Right renal pelvis (tissue), 4 donors: Measurements from ENCODE around the gene COA5. TPM values are rescaled to one million over a fixed set of nuclear protein-coding genes. Genes with fewer than 3 reads are reported as not detected.
"Not testable (repeated sequence)": the region's sequence is repeated elsewhere in the genome, so short reads cannot be mapped to it uniquely, and the experiment has no call there.

Experiments used
- DNase-seq, 4 donors: peaks; one replicate each; pipeline ENCODE4 v3.0.0-alpha.2; 2013; ENCODE audit warnings: low read depth in 4 of 4, low spot score in 3 of 4, missing footprints in 1 of 4
- polyA plus RNA-seq, 4 donors: library from polyadenylated mRNA; unstranded; fragments of 120-200 nt; gene quantifications; one replicate each; pipeline ENCODE4 v1.2.1, GENCODE V29; 2013; ENCODE audit not compliant: insufficient read length in 4 of 4

Gene COA5
- polyA plus RNA-seq, 4 donors: 72.9 to 88.0 (median 82.5) TPM

DNA sequence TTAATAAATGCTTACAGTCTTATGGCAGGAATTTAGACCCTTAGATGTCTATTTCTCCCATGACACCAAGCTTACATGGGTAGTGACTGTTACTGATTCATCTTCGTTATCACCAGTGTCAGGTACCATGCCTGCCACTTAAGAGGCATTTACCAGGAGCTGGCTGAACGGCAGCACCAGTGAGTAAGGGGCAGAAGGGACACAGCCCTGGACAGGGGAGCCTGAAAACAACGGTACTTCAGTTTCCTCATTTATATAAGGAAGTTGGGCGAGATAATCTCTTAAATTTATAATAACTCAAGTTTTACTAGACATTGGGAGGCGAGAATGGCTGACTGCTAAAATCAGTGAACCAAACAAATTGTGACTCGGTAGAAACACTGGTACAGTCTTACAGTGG lies 1.2 kb downstream of the COA5 start:
- no peak for DNase-seq

DNA sequence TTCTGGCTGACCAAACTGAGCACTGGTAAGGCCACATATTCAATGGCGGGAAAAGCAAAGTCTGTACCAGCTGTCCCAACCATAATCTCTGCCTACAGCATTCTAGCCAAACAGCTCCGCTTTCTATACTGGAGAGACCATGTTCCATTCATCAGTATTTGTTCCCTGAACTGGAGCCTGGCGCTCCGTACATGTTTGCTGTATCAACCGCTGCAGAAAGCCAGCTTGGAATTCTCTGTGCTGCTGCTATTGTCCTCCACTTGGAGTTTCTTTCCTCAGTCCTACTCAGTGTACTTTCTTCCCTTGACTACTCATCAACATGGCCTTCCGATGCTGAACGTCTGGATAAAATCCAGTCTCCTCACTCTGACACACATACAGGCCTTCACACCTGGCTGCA lies 1.9 kb downstream of the COA5 start:
- DNase-seq: no peak

DNA sequence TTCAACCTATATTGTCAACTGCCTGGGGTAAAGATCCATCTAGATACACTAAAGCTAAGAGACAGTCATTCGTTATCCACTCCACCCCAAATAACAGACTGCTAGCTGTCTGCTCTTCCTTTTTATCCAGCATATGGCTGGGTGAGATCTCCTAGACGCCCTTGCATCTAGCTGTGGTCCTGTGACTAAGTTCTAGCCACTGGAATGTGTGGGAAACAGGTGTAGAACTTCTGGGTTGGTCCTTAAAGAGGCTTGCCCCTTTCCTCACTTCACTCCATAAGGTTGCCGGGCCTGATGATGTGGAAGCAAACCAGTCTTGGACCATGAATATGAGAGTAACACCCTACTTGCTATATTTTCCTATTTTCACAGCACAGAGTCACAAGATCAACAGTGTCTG lies 3.2 kb downstream of the COA5 start:
- no peak for DNase-seq

DNA sequence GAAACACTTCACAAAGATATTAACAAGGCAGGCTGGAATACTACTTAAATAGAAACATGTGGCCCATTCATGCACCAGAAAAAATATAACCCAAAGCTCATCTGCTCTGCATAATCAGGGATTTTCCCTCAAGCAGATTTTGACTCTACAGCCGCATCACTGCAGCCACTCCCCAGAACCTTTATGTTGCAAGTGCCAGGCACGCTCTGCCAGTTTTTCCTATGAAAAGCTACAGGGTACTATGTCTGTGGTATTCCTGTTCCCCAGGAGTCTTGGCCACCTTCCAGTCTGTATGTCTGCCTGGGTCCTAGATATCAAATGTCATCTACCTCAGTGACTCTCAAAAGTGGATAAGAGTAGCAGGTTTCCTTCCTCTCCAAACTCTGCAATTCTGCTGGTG lies 3.8 kb downstream of the COA5 start:
- DNase-seq: no peak

DNA sequence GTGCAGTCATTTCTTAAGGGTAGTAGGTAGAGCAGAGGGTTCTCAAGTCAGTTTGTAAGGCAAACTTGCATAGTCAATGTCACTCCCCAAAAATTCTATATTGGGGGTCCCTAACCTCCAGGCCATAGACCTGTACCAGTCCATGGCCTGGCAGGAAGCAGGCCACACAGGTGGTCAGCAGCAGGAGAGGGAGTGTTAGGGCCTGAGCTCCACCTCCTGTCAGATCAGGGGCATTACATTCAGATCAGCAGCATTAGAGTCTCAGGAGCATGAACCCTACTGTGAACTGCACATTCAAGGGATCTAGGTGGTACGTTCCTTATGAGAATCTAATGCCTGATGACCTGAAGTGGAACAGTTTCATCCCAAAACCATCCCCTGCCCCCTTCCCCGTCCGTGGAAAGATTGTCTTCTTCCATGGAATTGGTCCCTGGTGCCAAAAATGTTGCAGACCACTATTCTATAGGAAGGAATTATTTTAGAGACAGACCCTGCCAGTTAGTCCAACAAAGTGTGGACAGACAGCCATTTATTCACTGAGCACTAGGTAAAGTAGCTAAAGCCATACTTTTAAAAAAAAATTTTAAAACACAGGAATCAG lies 6.7 kb downstream of the COA5 start:
- DNase-seq: no peak

DNA sequence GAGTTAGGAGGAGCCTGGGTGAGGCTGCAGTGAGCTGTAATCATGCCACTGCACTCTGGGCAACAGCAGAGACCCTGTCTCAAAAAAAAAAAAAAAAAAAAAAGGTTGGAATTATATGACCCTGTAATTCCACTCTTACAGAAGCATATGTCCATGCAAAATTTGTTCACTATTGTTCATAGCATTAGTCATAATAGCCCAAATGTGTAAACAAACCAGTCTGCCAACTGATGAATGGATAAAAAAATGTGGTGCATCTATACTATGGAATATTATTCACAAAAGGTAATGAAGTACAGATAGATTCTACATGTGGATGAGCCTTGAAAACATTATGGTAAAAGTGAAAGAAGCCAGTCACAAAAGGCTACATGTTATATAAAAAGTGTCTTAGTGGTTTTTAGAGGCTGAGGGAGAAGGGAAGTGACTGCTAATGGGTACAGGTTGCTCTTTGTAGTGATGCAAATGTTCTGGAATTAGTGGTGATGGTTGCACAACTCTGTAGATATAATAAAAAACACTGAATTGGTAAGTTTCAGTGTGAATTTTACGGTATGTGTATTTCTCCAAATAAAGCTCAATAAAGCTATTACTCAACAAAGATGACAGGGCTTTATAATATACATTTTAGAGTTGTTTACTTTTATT lies 9.4 kb downstream of the COA5 start:
- DNase-seq: no peak

DNA sequence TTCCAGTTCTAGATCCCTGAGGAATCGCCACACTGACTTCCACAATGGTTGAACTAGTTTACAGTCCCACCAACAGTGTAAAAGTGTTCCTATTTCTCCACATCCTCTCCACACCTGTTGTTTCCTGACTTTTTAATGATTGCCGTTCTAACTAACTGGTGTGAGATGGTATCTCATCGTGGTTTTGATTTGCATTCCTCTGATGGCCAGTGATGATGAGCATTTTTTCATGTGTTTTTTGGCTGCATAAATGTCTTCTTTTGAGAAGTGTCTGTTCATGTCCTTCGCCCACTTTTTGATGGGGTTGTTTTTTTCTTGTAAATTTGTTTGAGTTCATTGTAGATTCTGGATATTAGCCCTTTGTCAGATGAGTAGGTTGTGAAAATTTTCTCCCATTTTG lies 13.6 kb downstream of the COA5 start:
- not testable (repeated sequence) for DNase-seq

DNA sequence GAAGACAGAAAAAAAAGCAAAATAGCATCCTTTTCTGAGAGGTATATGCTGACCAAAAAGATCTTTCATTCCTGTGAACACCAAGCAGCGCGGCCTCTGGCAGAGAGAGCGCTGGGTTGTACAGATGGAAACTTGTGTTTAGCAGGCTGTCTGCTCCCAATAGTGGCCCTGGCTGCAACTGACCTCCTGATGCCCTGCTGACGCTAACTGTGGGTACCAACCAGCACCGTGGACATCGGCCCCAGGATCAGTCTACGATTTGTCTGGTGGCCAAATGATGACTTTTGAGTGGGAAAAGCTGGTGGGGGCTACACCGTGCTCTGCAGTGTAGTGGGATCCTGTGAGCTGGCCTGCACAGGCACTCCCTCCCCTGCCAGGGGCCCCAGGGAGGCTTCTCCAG lies 15.7 kb downstream of the COA5 start:
- no peak for DNase-seq

DNA sequence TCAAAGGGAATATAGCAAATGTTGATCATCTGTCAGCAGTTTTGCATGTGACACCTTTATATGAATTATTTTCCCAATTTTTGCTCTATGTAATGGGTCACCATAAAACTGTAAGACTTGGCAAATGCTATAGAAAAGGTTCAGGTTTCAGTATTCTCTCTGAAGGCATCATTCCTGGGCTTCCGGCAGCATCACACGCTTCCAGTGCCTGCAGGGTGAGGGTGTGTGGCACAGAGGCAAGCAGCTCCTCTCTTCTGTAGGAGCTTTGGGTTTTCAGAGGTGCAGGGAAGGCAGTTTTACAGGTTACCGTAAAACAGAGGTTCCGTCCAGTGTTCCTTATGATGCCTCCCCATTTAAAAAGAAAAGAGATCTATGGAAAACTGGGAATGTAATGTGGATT lies 18.8 kb downstream of the COA5 start:
- no peak for DNase-seq

DNA sequence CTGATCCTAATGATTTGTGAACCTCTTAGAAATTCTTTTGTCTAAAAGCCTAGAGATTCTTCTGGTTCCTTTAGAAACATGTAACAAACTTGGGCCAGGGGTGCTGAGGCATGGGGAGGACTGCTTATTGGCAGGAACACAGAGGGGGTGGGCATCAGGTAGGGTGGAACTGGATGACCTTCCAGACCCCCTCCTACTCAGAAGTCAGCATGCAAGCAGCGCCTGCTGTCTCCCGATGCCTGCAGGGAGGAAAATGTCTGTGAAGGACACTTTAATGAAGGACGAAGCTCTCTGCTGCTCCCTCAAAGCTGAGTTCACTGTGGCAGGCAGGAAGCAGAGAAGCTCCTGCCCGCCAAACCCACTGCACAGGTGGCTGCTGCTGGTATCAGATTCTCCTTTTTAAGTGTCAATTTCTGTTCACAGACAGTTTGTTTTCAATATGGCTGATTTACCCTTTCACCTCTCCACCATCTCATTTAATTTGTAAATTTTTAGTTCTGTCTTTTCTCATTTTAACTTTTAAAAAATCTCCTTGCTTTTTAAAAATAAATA lies 19.4 kb downstream of the COA5 start:
- no peak for DNase-seq

DNA sequence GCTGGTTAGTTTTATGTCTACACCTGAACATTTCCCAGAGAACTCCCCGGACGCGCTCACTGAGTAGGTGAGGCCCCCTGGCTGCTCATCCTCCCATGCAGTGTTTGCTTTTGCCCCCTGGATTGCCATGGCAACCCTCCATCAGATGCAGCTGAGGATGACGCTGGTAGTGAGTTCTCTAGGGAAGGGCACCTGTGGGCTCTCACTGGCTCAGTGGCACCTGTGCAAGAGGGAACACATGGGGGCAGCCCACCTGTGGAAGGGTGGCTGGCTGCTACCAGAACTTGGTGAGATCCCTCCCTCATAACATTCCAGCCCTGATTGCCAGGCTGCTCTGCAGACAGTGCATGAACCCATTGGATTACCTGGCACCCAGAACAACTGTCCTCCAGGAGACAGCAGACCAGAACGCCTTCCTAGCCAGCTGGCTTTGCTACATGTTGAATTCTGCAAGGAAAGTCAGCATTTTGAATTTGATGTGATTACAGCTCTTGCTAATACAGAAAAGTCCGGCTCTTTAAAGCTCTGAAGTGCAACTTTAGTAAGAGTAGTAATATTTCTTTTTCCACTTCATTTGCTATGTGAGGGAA lies 21.7 kb downstream of the COA5 start:
- no peak for DNase-seq

DNA sequence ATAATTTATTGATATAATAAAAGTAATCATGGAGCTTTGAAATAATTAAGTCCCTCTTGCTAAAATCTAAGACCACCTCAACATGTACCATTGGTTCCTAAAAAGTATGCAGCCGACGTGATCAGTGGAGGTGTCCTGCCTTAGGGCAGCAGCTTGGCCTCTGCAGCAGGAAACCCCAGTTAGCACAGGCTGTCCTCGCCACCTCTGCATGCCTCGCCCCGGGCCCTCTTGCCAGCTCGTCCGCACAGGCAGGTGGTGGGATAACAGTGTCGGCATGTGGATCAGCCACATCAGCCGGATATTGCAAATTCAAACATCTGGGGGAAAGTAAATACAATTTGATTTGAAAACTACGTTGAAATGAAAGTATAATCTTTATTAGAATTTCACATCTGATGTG lies 22.9 kb downstream of the COA5 start:
- no peak for DNase-seq

DNA sequence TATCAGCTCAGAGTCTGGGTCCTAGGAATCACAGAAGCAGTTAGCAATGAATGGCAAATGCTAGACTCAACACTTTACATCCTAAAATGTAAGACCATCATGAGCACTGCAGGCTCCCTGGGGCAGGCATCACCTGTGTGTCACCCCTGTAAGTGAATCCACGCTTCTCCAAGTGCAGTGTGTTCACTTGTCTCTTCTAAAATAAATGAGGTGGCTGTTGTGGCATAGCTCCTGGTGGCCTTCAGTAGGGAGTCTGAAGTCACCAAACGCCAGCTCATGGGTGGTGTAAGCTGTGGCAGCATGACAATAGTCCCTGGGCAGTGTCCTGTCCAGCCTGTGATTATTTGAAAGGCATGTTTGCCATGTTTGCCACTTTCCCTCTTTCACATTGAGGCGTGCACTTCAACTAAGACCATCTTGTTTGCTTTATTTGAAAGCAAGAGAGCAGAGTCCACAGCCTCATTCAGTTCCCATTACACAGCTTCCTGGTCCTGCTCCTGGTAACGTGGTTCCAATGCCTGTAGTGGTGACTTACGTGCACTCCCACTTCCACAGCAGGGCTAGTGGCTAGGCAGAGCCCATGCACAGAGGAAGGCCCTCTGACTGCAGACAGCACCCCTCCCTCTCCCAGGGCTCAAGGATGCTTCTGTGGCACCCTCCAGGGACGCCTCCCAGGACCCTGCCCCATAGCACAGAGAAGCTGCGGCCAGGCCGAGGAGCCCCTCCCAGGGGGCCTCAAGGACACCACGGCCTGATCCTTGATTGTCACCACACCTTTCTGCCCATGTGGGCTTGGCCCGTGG lies 24.3 kb downstream of the COA5 start:
- no peak for DNase-seq

DNA sequence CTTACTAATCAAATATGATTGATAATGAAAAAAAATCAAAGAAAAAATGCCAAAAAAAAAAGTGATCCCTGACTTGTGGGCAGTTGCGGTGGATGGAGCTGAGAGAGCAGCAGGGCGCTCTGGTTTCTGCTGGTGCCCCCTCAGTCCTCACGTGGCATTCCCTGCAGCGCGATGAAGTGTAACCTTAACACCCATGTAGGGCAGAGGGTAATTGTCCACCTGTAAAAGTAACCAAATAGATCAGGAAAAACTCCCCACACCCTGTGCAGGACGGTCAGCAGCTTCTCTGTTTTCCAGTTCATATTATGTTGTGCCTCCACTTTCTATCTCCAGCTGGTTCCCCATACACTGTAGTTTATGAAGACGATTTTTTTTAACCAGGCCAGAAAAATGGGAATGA lies 25.0 kb downstream of the COA5 start:
- no peak for DNase-seq

DNA sequence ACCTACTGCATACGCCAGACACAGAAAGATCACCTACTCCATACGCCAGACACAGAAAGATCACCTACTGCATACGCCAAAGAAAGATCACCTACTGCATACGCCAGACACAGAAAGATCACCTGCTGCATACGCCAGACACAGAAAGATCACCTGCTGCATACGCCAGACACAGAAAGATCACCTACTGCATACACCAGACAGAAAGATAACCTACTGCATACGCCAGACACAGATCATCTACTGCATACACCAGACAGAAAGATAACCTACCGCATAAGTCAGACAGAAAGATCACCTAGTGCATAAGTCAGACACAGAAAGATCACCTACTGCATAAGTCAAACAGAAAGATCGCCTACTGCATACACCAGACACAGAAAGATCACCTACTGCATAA lies 25.8 kb downstream of the COA5 start:
- DNase-seq: no peak

DNA sequence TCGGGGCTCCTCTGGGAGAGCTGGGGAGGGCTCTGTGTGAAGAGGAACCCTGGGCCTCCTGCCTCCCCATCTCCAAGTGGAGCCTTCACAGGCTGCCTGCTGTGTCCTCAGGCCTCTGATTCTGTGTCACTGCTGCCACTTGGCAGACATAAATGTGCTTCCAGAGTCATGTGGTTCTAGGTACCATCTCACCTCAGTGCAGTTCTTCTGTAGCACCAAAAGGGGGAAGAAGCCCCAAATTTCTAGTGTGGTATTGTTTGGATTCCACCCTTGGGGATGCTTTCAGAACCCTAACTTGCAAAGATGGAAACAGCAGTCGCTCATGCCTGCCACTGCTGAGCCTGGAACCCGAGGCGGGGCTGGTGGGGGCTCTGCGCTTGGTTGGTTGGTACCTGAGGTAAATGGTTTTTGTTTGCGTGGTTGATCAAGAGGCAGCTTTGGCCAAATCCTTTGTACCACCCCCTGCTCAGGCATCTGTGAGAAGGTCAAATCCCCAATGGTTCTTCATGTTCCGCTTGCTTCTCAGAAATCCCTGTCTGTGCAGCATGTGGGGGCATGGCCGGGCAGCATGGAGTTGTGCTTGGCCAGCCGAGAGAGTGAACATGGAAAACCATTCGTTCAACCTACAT lies 27.5 kb downstream of the COA5 start:
- no peak for DNase-seq

DNA sequence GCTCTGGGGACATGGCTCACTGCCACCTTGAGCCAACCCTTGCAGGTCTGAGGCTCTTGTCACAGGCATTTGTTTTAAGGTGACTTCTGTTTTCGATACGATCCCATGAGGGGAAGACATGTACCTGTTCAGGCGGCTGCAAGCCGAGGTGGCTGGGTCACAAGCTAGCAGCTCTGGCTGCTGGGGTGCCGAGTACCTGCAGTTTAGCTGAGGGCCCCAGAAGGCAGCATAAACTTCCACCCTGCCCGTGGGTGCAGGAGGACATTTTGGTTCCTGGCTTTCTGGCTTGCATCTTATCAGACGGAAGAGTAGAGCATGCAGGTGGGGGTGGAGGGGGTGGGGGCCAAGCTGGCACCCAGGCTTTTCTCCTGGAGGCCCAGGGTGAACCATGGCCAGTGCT lies 28.4 kb downstream of the COA5 start:
- no peak for DNase-seq

DNA sequence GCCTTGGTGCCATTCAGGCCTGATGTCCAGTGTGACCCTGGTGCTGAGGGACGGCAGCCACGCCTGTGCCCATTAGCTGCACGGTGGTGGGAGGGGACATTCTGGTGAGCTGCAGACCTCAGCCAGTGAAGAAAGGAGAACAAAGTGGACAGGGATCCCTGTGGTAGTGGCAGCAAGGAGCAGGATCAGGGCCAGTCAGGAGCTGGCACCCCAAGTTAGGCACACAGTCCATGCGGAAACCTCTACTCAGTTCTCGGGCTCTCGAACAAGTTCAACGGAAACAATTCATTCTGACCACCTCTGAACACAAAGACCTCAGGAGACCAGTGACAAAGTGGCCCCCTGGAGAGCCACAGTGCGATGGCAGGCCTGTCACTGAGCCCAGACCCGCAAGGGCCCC lies 30.1 kb downstream of the COA5 start:
- DNase-seq: no peak

DNA sequence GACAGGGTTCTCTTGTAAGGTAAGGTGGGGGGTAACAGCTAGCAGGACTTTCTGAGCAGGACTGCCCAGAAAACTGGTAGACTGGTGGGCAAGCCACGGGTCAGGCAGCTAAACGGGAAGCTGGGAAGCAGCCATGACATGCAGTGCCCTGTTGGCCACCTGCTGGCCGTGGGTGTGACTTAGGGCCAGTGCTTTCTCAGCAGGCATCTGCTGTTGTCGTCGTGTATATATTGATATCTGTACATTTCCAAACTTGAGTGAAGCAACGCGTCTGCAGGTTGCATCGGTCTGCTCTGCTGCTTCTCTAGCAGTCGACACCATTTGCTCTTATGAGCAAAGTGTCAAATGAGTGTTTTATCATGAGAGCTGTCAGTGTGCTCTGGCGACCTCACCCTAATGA lies 31.0 kb downstream of the COA5 start:
- DNase-seq: no peak

DNA sequence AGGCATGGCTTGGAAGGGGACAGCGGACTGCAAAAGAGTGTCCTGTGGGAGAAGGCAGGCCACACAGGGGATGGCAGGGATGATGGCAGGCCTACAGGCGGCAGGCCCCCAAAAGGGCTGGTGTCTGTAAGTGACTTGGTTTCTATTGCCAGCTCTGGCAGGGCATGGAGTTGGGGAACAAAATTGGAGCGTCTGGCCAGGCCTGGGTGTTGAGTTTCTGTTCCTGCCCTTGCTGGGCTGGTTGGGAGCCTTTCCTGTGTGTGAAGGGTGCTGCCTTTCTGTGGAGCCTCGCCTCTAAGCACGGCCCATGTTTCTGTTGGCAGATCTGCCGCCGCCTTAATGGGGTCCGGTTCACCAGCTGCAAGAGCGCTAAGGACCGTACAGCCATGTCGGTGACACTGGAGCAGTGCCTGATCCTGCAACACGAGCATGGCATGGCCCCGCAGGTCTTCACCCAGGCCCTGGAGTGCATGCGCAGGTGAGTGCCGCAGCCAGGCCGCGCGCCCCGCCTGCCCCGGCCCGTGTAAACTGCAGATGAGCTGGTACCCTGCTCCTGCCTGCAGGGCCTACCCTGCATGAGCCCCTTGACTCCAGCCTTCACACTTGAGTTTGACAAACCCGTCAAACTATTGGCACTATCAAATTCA lies 31.5 kb downstream of the COA5 start:
- DNase-seq: no peak
